ENCODE measurements around the gene FSHR.

Gene FSHR

GRCh38 chr2:49108851-49109250, 45.5 kb downstream of the FSHR start:
- H3F3A ChIP-seq (ENCODE audit: insufficient read depth, low read length) = no peaks in the 10 kb centered on the region
- no peak overlapping the region for H3K4me3 ChIP-seq (ENCODE audit: low read depth, low read length, poor library complexity, severe bottlenecking)
- H3K4me1 ChIP-seq (ENCODE audit: insufficient read depth, low read length, severe bottlenecking) = no peaks in the 10 kb centered on the region
- H3K4me2 ChIP-seq (ENCODE audit: low read length) = no peak overlapping the region
- 0 out of 2 replicates have a peak, but pooled peaks cover 3% of the 10 kb centered on the region for H3K27me3 ChIP-seq (ENCODE audit: insufficient read depth, low read length)
- no peaks in the 10 kb centered on the region for H3K9me3 ChIP-seq (ENCODE audit: low read length)
- H3K27ac ChIP-seq (ENCODE audit: low read depth, low read length, poor library complexity, severe bottlenecking) = no peak overlapping the region
- no peaks in the 10 kb centered on the region for H3K79me2 ChIP-seq (ENCODE audit: insufficient read depth, low read length)
- H2AFZ ChIP-seq (ENCODE audit: low read length) = no peak overlapping the region
- H3K9me2 ChIP-seq (ENCODE audit: low read depth, low read length) = no peaks in the 10 kb centered on the region
- H3K36me3 ChIP-seq (ENCODE audit: insufficient read depth, low read length) = no peaks in the 10 kb centered on the region
- no peak overlapping the region for H3K9ac ChIP-seq (ENCODE audit: low read length)
- no peak for TF ChIP-seq CTCF (IDR thresholded peaks at IDR 0.05; ENCODE audit: low read length)
- no peak for TF ChIP-seq EZH2 (IDR thresholded peaks at IDR 0.05; ENCODE audit: borderline replicate concordance, low read length)
- no peaks in the 10 kb centered on the region for H4K20me1 ChIP-seq (ENCODE audit: insufficient read depth, low read length)

GRCh38 chr2:49108436-49108835, 45.9 kb downstream of the FSHR start:
- H3K79me2 ChIP-seq (ENCODE audit: insufficient read depth, low read length) = no peaks in the 10 kb centered on the region
- H3K36me3 ChIP-seq (ENCODE audit: insufficient read depth, low read length) = no peaks in the 10 kb centered on the region
- no peak overlapping the region for H3K4me2 ChIP-seq (ENCODE audit: low read length)
- H3K9me2 ChIP-seq (ENCODE audit: low read depth, low read length) = no peaks in the 10 kb centered on the region
- H4K20me1 ChIP-seq (ENCODE audit: insufficient read depth, low read length) = no peaks in the 10 kb centered on the region
- no peak for TF ChIP-seq EZH2 (IDR thresholded peaks at IDR 0.05; ENCODE audit: borderline replicate concordance, low read length)
- H3K9ac ChIP-seq (ENCODE audit: low read length) = no peak overlapping the region
- H3K27ac ChIP-seq (ENCODE audit: low read depth, low read length, poor library complexity, severe bottlenecking) = no peak overlapping the region
- no peaks in the 10 kb centered on the region for H3F3A ChIP-seq (ENCODE audit: insufficient read depth, low read length)
- no peak overlapping the region for H2AFZ ChIP-seq (ENCODE audit: low read length)
- no peaks in the 10 kb centered on the region for H3K4me1 ChIP-seq (ENCODE audit: insufficient read depth, low read length, severe bottlenecking)
- H3K4me3 ChIP-seq (ENCODE audit: low read depth, low read length, poor library complexity, severe bottlenecking) = no peak overlapping the region
- no peaks in the 10 kb centered on the region for H3K9me3 ChIP-seq (ENCODE audit: low read length)
- H3K27me3 ChIP-seq (ENCODE audit: insufficient read depth, low read length) = 0 out of 2 replicates have a peak, but pooled peaks cover 3% of the 10 kb centered on the region

DNA sequence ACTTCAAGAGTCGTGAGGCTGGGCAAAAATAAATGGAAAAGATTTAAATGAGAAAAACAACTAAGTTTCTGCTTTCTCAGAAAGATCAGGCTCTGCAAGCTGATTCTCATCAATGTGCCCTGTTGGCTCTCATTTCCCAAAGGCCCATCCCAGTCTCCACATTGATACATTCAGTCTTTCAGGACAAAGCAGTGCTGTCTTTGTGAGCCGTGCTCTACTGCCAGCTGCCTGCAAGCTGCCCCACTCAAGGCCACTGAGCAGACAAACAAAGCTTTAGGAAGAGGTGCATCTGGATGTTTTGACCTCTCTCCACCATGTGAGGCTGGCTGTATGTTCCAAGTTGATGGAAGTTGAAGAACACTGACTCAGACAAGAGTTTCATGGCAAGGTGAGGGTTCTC, 48.8 kb downstream of the FSHR start:
- no peak overlapping the region for H2AFZ ChIP-seq (ENCODE audit: low read length)
- no peak overlapping the region for H3K27ac ChIP-seq (ENCODE audit: low read depth, low read length, poor library complexity, severe bottlenecking)
- no peaks in the 10 kb centered on the region for H3K9me3 ChIP-seq (ENCODE audit: low read length)
- H3F3A ChIP-seq (ENCODE audit: insufficient read depth, low read length) = no peaks in the 10 kb centered on the region
- no peak overlapping the region for H3K4me3 ChIP-seq (ENCODE audit: low read depth, low read length, poor library complexity, severe bottlenecking)
- TF ChIP-seq EZH2 (IDR thresholded peaks at IDR 0.05; ENCODE audit: borderline replicate concordance, low read length) (no peak), CTCF (IDR thresholded peaks at IDR 0.05; ENCODE audit: low read length) (no peak)
- H3K79me2 ChIP-seq (ENCODE audit: insufficient read depth, low read length) = no peaks in the 10 kb centered on the region
- H3K36me3 ChIP-seq (ENCODE audit: insufficient read depth, low read length) = no peaks in the 10 kb centered on the region
- H3K9me2 ChIP-seq (ENCODE audit: low read depth, low read length) = no peaks in the 10 kb centered on the region
- H3K27me3 ChIP-seq (ENCODE audit: insufficient read depth, low read length) = no peaks in the 10 kb centered on the region
- no peaks in the 10 kb centered on the region for H4K20me1 ChIP-seq (ENCODE audit: insufficient read depth, low read length)
- H3K9ac ChIP-seq (ENCODE audit: low read length) = no peak overlapping the region
- no peaks in the 10 kb centered on the region for H3K4me1 ChIP-seq (ENCODE audit: insufficient read depth, low read length, severe bottlenecking)
- no peak overlapping the region for H3K4me2 ChIP-seq (ENCODE audit: low read length)

GRCh38 chr2:49102146-49102545, 52.2 kb downstream of the FSHR start:
- Histone ChIP-seq H3F3A (ENCODE audit: insufficient read depth, low read length) (no peaks in the 10 kb centered on the region), H3K9me3 (ENCODE audit: low read length) (no peaks in the 10 kb centered on the region), H3K36me3 (ENCODE audit: insufficient read depth, low read length) (no peaks in the 10 kb centered on the region), H3K4me3 (ENCODE audit: low read depth, low read length, poor library complexity, severe bottlenecking) (no peak overlapping the region), H3K4me1 (ENCODE audit: insufficient read depth, low read length, severe bottlenecking) (no peaks in the 10 kb centered on the region), H3K27me3 (ENCODE audit: insufficient read depth, low read length) (no peaks in the 10 kb centered on the region), H3K27ac (ENCODE audit: low read depth, low read length, poor library complexity, severe bottlenecking) (no peak overlapping the region), H4K20me1 (ENCODE audit: insufficient read depth, low read length) (no peaks in the 10 kb centered on the region), H2AFZ (ENCODE audit: low read length) (no peak overlapping the region), H3K9me2 (ENCODE audit: low read depth, low read length) (no peaks in the 10 kb centered on the region), H3K9ac (ENCODE audit: low read length) (no peak overlapping the region), H3K79me2 (ENCODE audit: insufficient read depth, low read length) (no peaks in the 10 kb centered on the region), H3K4me2 (ENCODE audit: low read length) (no peak overlapping the region)
- TF ChIP-seq CTCF (IDR thresholded peaks at IDR 0.05; ENCODE audit: low read length) (no peak), EZH2 (IDR thresholded peaks at IDR 0.05; ENCODE audit: borderline replicate concordance, low read length) (no peak)
